DMS153 treated with DMSO at 0.1 percent for 48 hours (cell line): ENCODE measurements around the gene DDB1.

Source experiments
- DNase-seq: peaks from one replicate; lab custom pipeline; 2025; ENCODE audit not compliant: unreplicated experiment; lab: John Stamatoyannopoulos, UW

The DDB1 gene

GRCh38 chr11:61297746-61298145 is 35.2 kb downstream of the DDB1 start:
- DNase-seq, result no peak

GRCh38 chr11:61297341-61297740 is 35.6 kb downstream of the DDB1 start:
- DNase-seq, result no peak

- no peak for DNase-seq
Measured at GRCh38 chr11:61295596-61295926, 37.3 kb downstream of the DDB1 start.

GRCh38 chr11:61294717-61295595 is 37.9 kb downstream of the DDB1 start, which contains the start of gene VWCE:
TSS of gene VWCE (minus strand) at chr11:61295316. CDS start at chr11:61295037, 279 bp downstream.
- no peak for DNase-seq

GRCh38 chr11:61293867-61294716 is 38.8 kb downstream of the DDB1 start:
- DNase-seq, result no peak

- no peak for DNase-seq
Measured at GRCh38 chr11:61292356-61292755, 40.5 kb downstream of the DDB1 start.

- no peak for DNase-seq
Measured at GRCh38 chr11:61290905-61291690, 41.8 kb downstream of the DDB1 start.

- DNase-seq, result no peak
Measured at GRCh38 chr11:61287338-61287977, 45.4 kb downstream of the DDB1 start.

- no peak for DNase-seq
Measured at GRCh38 chr11:61283613-61284012, 49.3 kb downstream of the DDB1 start.

GRCh38 chr11:61281581-61282250 is 51.2 kb downstream of the DDB1 start:
- no peak for DNase-seq

GRCh38 chr11:61280883-61281580 is 51.9 kb downstream of the DDB1 start:
- DNase-seq, result no peak

GRCh38 chr11:61279934-61280659 is 52.8 kb downstream of the DDB1 start:
- DNase-seq, result no peak

GRCh38 chr11:61278001-61278470 is 54.9 kb downstream of the DDB1 start:
- DNase-seq, result no peak

GRCh38 chr11:61277186-61278000 is 55.5 kb downstream of the DDB1 start:
- DNase-seq, result no peak

GRCh38 chr11:61275191-61275590 is 57.7 kb downstream of the DDB1 start:
- no peak for DNase-seq

GRCh38 chr11:61274084-61274483 is 58.8 kb downstream of the DDB1 start:
- no peak for DNase-seq

- DNase-seq, result no peak
Measured at GRCh38 chr11:61273178-61274078, 59.5 kb downstream of the DDB1 start.
